WTC11 (cell line): ENCODE data around the gene ARMC9. TPM values are rescaled to one million over a fixed set of nuclear protein-coding genes. Genes with fewer than 3 reads are reported as not detected.

Experiments
- ATAC-seq: fragments of 200-7000 bp; cut with Tn5 transposase; 2 replicates; pipeline ENCODE4 v1.10.0; 2021; ENCODE audit warnings: mild to moderate bottlenecking, moderate library complexity
- CTCF ChIA-PET: fragments of 300-600 bp; sonication (Branson Sonifier 250); formaldehyde crosslinking; loops from one replicate; lab custom pipeline; 2021; ENCODE audit warnings: antibody characterized with exemption; lab: Charles Lee
- POLR2A ChIA-PET: fragments of 350-600 bp; sonication (Branson Sonifier 250); formaldehyde crosslinking; loops from one replicate; lab custom pipeline; 2021; ENCODE audit warnings: antibody characterized with exemption; lab: Charles Lee
- DNase-seq: peaks from one replicate; pipeline ENCODE4 v3.0.0; 2021; ENCODE audit warnings: low spot score
- H3K27ac Mint-ChIP-seq: 2 replicates; pipeline ENCODE4 v1.8.0; 2021; ENCODE audit warnings: mixed read lengths
- H3K27me3 Mint-ChIP-seq: 2 replicates; pipeline ENCODE4 v1.8.0; 2021; ENCODE audit warnings: low read depth, mild to moderate bottlenecking, moderate library complexity, mixed read lengths
- H3K36me3 Mint-ChIP-seq: 2 replicates; pipeline ENCODE4 v1.8.0; 2021; ENCODE audit warnings: mixed read lengths
- H3K4me1 Mint-ChIP-seq: 2 replicates; pipeline ENCODE4 v1.8.0; 2022; ENCODE audit warnings: mixed read lengths
- H3K4me3 Mint-ChIP-seq: 2 replicates; pipeline ENCODE4 v1.8.0; 2021; ENCODE audit warnings: mild to moderate bottlenecking, moderate library complexity, mixed read lengths
- H3K9me3 Mint-ChIP-seq: 2 replicates; pipeline ENCODE4 v1.8.0; 2021; ENCODE audit warnings: mixed read lengths
- EMX1 ChIP-seq: fragments of 250-450 bp; sonication (Bioruptor Pico); IDR thresholded peaks from 2 replicates; pipeline ENCODE4 v1.8.0; 2021; ENCODE audit warnings: mild to moderate bottlenecking
- KAT7 ChIP-seq: sonication (generic); formaldehyde crosslinking; IDR thresholded peaks from 2 replicates; pipeline ENCODE4 v1.8.1; 2023; ENCODE audit warnings: missing genetic modification reagents, mild to moderate bottlenecking, borderline replicate concordance
- MXD4 ChIP-seq: fragments of 250-450 bp; sonication (Bioruptor Pico); IDR thresholded peaks from 2 replicates; pipeline ENCODE4 v1.8.0; 2021; ENCODE audit warnings: mild to moderate bottlenecking, moderate library complexity, borderline replicate concordance
- RELA ChIP-seq: sonication (generic); formaldehyde crosslinking; IDR thresholded peaks from 2 replicates; pipeline ENCODE4 v1.8.1; 2022; ENCODE audit warnings: missing genetic modification reagents, mild to moderate bottlenecking, borderline replicate concordance
- SMAD3 ChIP-seq: sonication (generic); formaldehyde crosslinking; IDR thresholded peaks from 2 replicates; pipeline ENCODE4 v1.8.0; 2022; ENCODE audit warnings: missing genetic modification reagents, mild to moderate bottlenecking, borderline replicate concordance
- SMAD4 ChIP-seq: sonication (generic); formaldehyde crosslinking; IDR thresholded peaks from 2 replicates; pipeline ENCODE4 v1.8.0; 2022; ENCODE audit warnings: mild to moderate bottlenecking, missing genetic modification reagents
- SOX15 ChIP-seq: fragments of 250-450 bp; sonication (Bioruptor Pico); IDR thresholded peaks from 2 replicates; pipeline ENCODE4 v1.9.0; 2021; ENCODE audit warnings: mild to moderate bottlenecking
- TEAD1 ChIP-seq: sonication (generic); formaldehyde crosslinking; IDR thresholded peaks from 2 replicates; pipeline ENCODE4 v1.8.0; 2022; ENCODE audit warnings: mild to moderate bottlenecking, missing genetic modification reagents
- ZBTB21 ChIP-seq: sonication (generic); formaldehyde crosslinking; IDR thresholded peaks from 2 replicates; pipeline ENCODE4 v1.8.1; 2023; ENCODE audit warnings: mild to moderate bottlenecking, missing genetic modification reagents, borderline replicate concordance
- total RNA-seq: library from RNA; stranded (reverse); gene quantifications from 3 replicates; pipeline ENCODE4 v1.2.3, GENCODE V29; 2021
- TF ChIP-seq, protein P1 (sequence below): sonication (generic); formaldehyde crosslinking; IDR thresholded peaks from 2 replicates; pipeline ENCODE4 v1.8.1; 2022; ENCODE audit warnings: mild to moderate bottlenecking, moderate library complexity, missing genetic modification reagents
- TF ChIP-seq, protein P2 (sequence below): sonication (generic); formaldehyde crosslinking; IDR thresholded peaks from 2 replicates; pipeline ENCODE4 v1.8.0; 2022; ENCODE audit warnings: mild to moderate bottlenecking, missing genetic modification reagents
- TF ChIP-seq, protein P3 (sequence below): sonication (generic); formaldehyde crosslinking; IDR thresholded peaks from 2 replicates; pipeline ENCODE4 v1.8.0; 2022; ENCODE audit warnings: mild to moderate bottlenecking, missing genetic modification reagents
- TF ChIP-seq, protein P4 (sequence below): fragments of 250-450 bp; sonication (Bioruptor Pico); IDR thresholded peaks from 2 replicates; pipeline ENCODE4 v1.9.0; 2021; ENCODE audit warnings: mild to moderate bottlenecking
- TF ChIP-seq, protein P5 (sequence below): sonication (generic); formaldehyde crosslinking; IDR thresholded peaks from 2 replicates; pipeline ENCODE4 v1.8.1; 2022; ENCODE audit warnings: low read depth, mild to moderate bottlenecking, moderate library complexity, missing genetic modification reagents, borderline replicate concordance
- TF ChIP-seq, protein P6 (sequence below): sonication (generic); formaldehyde crosslinking; IDR thresholded peaks from 2 replicates; pipeline ENCODE4 v1.8.0; 2022; ENCODE audit warnings: mild to moderate bottlenecking, missing genetic modification reagents

The ARMC9 gene
- total RNA-seq, 1 experiment from 2014 or later, result 34.9 TPM

DNA sequence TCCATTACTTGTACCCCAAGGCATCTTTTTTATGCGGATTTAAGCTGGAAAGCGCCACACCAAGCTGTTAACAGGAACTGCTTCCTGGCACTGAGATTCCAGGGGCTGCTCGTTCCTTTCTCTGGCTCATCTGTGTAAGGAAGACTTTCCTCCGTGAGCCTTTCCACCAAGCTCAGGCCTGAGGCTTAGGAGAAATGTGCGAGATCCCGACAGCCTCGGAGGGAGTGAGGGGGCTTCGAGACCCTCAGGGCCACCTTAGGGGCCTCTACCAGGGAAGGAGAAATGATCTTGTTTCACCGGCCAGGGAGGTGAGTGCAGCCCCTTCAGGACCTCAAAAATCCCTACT lies 214.2 kb downstream of the ARMC9 start:
- CTCF ChIA-PET, result interaction anchor here (0.6 to 5.8 kb wide), 35 partner anchors 8 to 309 kb away, joined by 3 to 58 read pairs (median 4); partner anchors contain the start of gene ARMC9
- Mint-ChIP-seq H3K9me3 (peaks cover 17% of the 10 kb centered on the region), H3K27ac (peak overlapping the region; percentile 68), H3K4me1 (peaks cover 59% of the 10 kb centered on the region), H3K4me3 (peak overlapping the region; percentile 69), H3K36me3 (peaks cover 24% of the 10 kb centered on the region), H3K27me3 (no peaks in the 10 kb centered on the region)
- DNase-seq, result no peak
- POLR2A ChIA-PET, result interaction anchor here (0.6 to 3.4 kb wide), 4 partner anchors 12 to 52 kb away, joined by 3 to 15 read pairs (median 6); partner anchors contain the start of gene NCL
- peak; percentile 0 for ATAC-seq
- TF ChIP-seq, protein P1, sequence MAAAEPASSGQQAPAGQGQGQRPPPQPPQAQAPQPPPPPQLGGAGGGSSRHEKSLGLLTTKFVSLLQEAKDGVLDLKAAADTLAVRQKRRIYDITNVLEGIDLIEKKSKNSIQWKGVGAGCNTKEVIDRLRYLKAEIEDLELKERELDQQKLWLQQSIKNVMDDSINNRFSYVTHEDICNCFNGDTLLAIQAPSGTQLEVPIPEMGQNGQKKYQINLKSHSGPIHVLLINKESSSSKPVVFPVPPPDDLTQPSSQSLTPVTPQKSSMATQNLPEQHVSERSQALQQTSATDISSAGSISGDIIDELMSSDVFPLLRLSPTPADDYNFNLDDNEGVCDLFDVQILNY (CRISPR knock-in tag), result no peak
- TF ChIP-seq, protein P2, sequence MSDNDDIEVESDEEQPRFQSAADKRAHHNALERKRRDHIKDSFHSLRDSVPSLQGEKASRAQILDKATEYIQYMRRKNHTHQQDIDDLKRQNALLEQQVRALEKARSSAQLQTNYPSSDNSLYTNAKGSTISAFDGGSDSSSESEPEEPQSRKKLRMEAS (CRISPR knock-in tag), result 0 out of 2 replicates have a peak, but pooled peaks have one; percentile 2
- TF ChIP-seq SOX15 (CRISPR knock-in tag) (no peak), SMAD3 (CRISPR knock-in tag) (0 out of 2 replicates have a peak, but pooled peaks have one; percentile 26)

DNA sequence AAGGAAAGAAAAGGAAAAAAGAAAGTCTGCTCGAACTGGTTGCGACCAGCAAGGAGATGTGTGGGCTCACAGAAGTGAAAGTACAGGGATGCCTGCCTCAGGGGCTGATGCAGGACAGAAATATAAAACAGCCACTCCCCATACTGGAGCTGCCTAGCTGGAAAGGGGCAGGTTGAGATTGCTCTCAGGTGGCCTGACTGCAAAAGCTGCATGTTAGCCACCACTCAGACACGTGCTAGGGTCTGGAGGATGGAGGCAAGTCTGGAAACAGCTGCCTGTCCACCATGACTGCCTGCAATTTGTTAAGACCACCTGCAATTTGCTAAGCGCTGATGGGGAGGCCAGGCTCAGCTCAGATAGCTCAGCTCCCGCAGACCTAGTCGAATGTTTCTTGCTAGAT lies 215.0 kb downstream of the ARMC9 start:
- Mint-ChIP-seq H3K27ac (no peak overlapping the region), H3K27me3 (no peaks in the 10 kb centered on the region), H3K36me3 (peaks cover 19% of the 10 kb centered on the region), H3K4me1 (peaks cover 53% of the 10 kb centered on the region), H3K4me3 (no peak overlapping the region), H3K9me3 (peaks cover 13% of the 10 kb centered on the region)
- ChIA-PET CTCF (interaction anchor here (0.7 to 5.8 kb wide), 23 partner anchors 9 to 234 kb away, joined by 3 to 58 read pairs (median 4); partner anchors contain the start of gene ARMC9), POLR2A (interaction anchor here (0.6 to 1.3 kb wide), 4 partner anchors 12 to 221 kb away, joined by 3 to 5 read pairs (median 4); no protein-coding TSS in a partner anchor)
- DNase-seq (no peak), ATAC-seq (no peak)
- TF ChIP-seq, protein P3, sequence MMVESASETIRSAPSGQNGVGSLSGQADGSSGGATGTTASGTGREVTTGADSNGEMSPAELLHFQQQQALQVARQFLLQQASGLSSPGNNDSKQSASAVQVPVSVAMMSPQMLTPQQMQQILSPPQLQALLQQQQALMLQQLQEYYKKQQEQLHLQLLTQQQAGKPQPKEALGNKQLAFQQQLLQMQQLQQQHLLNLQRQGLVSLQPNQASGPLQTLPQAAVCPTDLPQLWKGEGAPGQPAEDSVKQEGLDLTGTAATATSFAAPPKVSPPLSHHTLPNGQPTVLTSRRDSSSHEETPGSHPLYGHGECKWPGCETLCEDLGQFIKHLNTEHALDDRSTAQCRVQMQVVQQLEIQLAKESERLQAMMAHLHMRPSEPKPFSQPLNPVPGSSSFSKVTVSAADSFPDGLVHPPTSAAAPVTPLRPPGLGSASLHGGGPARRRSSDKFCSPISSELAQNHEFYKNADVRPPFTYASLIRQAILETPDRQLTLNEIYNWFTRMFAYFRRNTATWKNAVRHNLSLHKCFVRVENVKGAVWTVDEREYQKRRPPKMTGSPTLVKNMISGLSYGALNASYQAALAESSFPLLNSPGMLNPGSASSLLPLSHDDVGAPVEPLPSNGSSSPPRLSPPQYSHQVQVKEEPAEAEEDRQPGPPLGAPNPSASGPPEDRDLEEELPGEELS (CRISPR knock-in tag), result 0 out of 2 replicates have a peak, but pooled peaks have one; percentile 28
- TF ChIP-seq ZBTB21 (no peak), MXD4 (CRISPR knock-in tag) (no peak), TEAD1 (CRISPR knock-in tag) (0 out of 2 replicates have a peak, but pooled peaks have one; percentile 49), KAT7 (no peak), EMX1 (CRISPR knock-in tag) (no peak), SMAD4 (CRISPR knock-in tag) (no peak), RELA (CRISPR knock-in tag) (no peak)
- TF ChIP-seq, protein P2 (CRISPR knock-in tag), result peak; percentile 60; the same call in 1 of the 2 replicates
- TF ChIP-seq, protein P4, sequence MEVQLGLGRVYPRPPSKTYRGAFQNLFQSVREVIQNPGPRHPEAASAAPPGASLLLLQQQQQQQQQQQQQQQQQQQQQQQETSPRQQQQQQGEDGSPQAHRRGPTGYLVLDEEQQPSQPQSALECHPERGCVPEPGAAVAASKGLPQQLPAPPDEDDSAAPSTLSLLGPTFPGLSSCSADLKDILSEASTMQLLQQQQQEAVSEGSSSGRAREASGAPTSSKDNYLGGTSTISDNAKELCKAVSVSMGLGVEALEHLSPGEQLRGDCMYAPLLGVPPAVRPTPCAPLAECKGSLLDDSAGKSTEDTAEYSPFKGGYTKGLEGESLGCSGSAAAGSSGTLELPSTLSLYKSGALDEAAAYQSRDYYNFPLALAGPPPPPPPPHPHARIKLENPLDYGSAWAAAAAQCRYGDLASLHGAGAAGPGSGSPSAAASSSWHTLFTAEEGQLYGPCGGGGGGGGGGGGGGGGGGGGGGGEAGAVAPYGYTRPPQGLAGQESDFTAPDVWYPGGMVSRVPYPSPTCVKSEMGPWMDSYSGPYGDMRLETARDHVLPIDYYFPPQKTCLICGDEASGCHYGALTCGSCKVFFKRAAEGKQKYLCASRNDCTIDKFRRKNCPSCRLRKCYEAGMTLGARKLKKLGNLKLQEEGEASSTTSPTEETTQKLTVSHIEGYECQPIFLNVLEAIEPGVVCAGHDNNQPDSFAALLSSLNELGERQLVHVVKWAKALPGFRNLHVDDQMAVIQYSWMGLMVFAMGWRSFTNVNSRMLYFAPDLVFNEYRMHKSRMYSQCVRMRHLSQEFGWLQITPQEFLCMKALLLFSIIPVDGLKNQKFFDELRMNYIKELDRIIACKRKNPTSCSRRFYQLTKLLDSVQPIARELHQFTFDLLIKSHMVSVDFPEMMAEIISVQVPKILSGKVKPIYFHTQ (CRISPR knock-in tag), result no peak
- TF ChIP-seq, protein P5, sequence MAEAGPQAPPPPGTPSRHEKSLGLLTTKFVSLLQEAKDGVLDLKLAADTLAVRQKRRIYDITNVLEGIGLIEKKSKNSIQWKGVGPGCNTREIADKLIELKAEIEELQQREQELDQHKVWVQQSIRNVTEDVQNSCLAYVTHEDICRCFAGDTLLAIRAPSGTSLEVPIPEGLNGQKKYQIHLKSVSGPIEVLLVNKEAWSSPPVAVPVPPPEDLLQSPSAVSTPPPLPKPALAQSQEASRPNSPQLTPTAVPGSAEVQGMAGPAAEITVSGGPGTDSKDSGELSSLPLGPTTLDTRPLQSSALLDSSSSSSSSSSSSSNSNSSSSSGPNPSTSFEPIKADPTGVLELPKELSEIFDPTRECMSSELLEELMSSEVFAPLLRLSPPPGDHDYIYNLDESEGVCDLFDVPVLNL (CRISPR knock-in tag), result no peak
- TF ChIP-seq, protein P6, sequence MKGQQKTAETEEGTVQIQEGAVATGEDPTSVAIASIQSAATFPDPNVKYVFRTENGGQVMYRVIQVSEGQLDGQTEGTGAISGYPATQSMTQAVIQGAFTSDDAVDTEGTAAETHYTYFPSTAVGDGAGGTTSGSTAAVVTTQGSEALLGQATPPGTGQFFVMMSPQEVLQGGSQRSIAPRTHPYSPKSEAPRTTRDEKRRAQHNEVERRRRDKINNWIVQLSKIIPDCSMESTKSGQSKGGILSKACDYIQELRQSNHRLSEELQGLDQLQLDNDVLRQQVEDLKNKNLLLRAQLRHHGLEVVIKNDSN (CRISPR knock-in tag), result peak; percentile 13; the same call in 1 of the 2 replicates
